RKO (cell line): ENCODE data around the gene KCTD1.

ENCODE experiments used
- DNase-seq: peaks from one replicate; pipeline ENCODE4 v3.0.0-alpha.2; 2016; ENCODE audit warnings: low spot score

Gene KCTD1

DNA sequence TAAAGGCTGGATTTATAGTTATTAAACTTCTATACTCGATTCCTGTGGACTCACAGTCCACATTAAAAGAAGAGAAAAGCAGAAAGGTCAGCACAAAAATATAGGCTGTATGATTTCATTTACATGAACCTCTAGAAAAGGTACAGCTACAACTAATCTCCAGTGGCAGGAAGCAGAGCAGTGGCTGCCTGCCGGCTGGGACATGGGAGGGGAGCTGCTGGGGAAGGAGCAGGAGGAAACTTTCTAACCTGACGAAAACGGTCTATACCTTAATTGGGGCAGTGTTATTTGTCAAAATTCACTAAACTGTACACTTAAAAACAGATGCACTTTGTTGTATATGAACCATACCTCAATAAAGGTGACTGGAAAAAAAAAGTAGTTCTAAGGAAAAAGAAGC, 26.7 kb downstream of the KCTD1 start:
- DNase-seq: no peak

GRCh38 chr18:26520974-26521373, 27.4 kb downstream of the KCTD1 start:
- no peak for DNase-seq

DNA sequence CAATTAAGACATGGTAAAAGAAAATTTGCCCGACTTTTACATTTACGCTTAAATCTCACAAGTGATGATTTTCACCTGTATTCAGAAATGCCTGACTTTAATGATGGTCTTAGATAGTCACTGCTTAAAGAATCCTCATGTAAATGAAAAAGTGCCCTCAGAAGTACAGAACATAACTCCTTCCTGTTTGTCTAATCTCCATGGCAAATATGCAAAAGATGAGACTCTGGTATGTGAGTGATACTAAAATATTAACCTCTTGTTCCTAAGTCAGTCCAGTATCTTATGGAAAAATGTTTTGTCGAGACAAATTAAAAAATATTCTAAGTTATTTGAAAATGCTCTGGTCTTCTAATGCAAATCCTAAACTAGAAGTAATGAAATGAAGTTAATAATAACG, 29.2 kb downstream of the KCTD1 start:
- DNase-seq: no peak

DNA sequence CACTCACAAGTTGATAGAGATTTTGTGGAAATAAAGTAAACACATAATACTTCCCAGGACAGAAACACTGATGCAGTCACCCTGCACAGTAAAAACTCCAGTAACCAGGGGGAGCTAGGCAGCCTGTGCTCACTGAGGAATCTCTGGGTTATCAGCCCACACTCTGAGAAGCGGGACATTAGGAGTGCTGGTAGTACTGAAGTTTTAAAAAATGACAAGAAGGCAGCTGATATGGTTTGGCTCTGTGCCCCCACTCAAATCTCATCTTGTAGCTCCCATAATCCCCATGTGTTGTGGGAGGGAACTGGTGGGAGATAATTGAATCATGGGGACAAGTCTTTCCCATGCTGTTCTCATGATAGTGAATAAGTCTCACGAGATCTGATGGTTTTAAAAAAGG, 31.4 kb downstream of the KCTD1 start:
- DNase-seq: no peak

- no peak for DNase-seq
These were observed 32.5 kb downstream of the KCTD1 start for GRCh38 chr18:26515643-26516487.

DNA sequence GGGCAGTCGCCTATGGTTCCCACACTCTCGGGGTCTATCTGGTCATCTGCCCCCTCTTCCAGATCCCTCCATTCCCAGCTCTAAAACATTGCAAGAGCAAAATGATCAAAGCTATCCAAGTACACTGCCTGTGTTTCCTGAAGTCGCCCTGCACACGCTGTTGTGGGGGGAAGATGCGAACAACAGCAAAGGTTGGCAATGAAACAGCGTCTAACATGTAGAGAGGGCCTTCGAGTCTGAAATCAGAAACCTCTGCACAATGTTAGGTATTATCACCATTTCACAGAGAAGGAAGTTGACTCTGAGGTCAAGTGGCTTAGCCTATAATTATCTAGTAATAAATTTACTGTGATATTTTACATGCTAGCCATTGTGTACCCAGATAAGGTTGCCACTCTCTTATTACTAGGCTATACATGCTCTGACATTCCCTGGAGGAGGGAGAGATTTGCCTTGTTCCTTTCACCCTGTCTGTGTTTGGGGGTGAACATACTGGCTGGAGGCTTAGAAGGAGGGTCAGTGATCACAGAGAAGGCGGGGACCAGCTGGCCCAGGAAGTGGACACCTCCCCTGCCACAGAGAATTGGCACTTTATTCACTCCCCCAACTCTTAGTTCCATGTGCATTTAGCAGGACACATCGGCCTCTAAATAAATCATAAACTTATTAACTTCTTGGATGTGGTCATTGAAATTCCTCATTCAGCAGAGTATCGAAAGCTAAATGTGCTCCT, 36.8 kb downstream of the KCTD1 start:
- no peak for DNase-seq

DNA sequence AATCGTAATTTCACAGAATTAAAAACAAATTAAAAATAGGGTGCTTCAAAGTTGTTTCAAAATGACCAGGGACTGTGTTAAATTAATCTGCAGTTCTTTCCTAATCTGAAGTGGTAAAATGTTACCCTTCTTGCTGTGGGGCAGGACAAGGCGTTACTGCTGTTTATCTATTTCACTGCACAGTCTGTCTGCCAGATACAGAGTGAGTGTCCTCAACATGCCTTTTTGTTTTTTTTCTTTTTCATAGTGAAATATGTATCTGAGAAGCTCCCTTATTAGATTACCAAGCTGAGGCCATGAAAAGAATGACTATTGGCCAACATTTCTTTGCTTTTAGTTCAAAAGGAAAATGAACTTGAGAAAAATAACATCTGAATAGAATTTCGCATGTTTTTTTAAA, 38.0 kb downstream of the KCTD1 start:
- DNase-seq: no peak

DNA sequence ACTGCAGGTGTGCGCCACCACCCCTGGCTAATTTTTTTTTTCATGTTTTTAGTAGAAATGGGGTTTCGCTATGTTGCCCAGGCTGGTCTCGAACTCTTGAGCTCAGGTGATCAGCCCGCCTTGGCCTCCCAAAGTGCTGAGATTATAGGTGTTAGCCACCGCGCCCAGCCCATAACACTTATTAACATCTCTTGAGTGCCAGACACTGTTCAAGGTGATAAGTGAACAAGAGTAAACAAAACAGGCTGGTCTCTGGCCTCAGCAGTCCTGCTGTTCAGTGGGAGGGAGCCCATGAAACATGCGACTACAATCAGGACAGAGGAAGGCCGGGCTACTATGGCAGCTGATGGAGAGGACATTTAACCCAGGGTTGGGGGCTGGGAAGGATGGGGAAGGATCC, 42.3 kb downstream of the KCTD1 start:
- DNase-seq: no peak

- DNase-seq: no peak
These were observed 43.5 kb downstream of the KCTD1 start for GRCh38 chr18:26504831-26505230.

DNA sequence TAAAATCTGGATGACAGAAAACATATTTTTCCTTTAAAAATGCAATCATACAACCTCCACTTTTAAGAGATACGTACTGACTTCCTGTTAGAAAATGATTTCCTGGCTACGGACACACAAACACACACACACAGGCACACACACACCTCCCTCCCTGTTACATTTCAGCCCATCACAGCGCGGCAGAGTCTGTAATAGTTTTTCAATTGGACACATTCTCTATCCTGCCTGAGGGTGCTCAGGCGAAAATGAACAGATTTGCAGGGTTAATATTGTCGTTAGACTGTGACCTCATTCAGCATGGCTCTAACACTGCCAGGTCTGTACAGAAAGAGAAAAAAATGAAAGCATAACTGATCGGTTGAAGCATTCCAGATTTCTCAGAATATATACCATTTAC, 45.0 kb downstream of the KCTD1 start:
- DNase-seq: no peak

- DNase-seq: no peak
These were observed 45.5 kb downstream of the KCTD1 start for GRCh38 chr18:26502823-26503222.

- no peak for DNase-seq
These were observed 50.5 kb downstream of the KCTD1 start for GRCh38 chr18:26497866-26498265.

- no peak for DNase-seq
These were observed 51.8 kb downstream of the KCTD1 start for GRCh38 chr18:26496528-26496927.

- no peak for DNase-seq
These were observed 53.1 kb downstream of the KCTD1 start for GRCh38 chr18:26495287-26495686.

- DNase-seq: no peak
These were observed 55.3 kb downstream of the KCTD1 start for GRCh38 chr18:26493021-26493420.

- no peak for DNase-seq
These were observed 57.0 kb downstream of the KCTD1 start for GRCh38 chr18:26491194-26491816.

DNA sequence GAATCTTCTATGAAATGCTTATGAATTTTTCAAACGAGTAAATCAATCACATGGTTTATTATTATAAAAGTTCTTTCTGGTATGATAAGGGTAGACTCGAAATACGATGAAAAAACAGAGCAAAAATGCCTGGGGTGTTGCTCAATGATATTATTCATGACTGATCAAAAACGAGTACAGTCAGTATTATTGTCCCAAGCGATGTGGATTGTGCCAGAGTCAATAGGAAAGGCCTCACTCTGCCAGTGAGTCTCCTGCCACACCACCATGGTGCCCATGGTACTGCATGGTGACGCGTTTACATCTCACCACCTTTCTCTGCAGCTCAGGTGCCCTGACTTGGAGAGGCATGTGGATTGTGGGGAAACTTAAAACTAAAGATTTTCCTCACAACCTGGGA, 58.5 kb downstream of the KCTD1 start:
- no peak for DNase-seq

- DNase-seq: no peak
These were observed 59.2 kb downstream of the KCTD1 start for GRCh38 chr18:26489191-26489590.

DNA sequence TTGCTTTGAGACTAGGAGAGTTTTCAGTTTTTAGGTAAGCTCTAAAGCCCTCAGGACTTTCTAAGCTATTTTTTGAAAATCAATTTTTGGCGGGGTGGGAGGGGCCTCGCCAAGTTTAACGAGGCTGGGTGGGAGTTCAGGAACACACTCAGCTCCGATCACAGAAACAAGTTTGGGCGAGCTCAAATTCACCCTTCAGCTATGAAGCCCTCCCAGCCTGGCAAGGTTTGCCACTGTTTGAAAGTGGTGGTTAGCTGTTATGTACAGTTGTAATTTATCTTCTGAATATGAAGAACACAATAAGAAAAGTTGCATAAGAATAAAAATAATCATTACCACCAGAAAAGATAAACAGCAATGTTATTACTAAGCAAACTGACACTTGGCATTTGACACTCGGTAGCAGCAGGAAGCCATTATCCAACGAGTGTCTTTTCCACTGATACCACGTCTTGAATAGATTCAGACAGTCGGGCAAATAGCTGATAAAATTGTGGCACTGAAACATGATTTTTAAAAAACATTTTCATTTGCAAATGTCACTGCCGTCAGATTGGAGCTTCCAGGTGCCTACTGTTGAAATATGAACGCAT, 59.8 kb downstream of the KCTD1 start:
- no peak for DNase-seq

DNA sequence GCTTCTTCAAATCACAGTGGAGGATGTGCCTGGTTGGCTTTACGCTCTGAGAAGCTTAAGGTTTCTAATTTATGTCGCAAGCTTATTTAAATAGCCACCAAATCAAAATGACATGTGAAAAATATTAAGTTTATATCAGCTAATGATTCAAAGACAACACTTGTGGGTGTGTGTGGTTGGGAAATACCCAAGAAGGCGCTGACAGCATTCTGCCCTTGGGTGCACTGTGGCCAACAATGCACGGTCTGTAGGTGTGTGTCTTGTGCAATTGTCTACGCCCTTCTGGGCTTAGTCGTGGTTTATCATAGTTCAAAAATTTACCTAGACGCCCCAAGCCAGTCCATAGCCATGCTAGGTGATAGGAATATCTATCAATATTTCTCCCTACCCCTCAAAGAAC, 60.9 kb downstream of the KCTD1 start:
- DNase-seq: no peak

- no peak for DNase-seq
These were observed 64.7 kb downstream of the KCTD1 start for GRCh38 chr18:26483633-26484032.

GRCh38 chr18:26482569-26482968, 65.8 kb downstream of the KCTD1 start:
- no peak for DNase-seq
